HG03135 (cell line): ENCODE data around the gene MEG3.

Source experiments
- ATAC-seq: cut with Tn5 transposase; IDR thresholded peaks from one replicate; pipeline ENCODE4 v1.9.1; 2021; ENCODE audit warnings: mild to moderate bottlenecking, moderate library complexity; ENCODE audit not compliant: unreplicated experiment

The MEG3 gene

GRCh38 chr14:100862277-100862676 lies 36.4 kb downstream of the MEG3 start:
- no peak for ATAC-seq

- no peak for ATAC-seq
These were observed 36.9 kb downstream of the MEG3 start for GRCh38 chr14:100862793-100863192.

- no peak for ATAC-seq
These were observed 38.3 kb downstream of the MEG3 start for GRCh38 chr14:100864206-100864605.

- ATAC-seq: no peak
These were observed 39.2 kb downstream of the MEG3 start for GRCh38 chr14:100864960-100865681.

- no peak for ATAC-seq
These were observed 40.0 kb downstream of the MEG3 start for GRCh38 chr14:100865682-100866591.

GRCh38 chr14:100866666-100867630 lies 41.0 kb downstream of the MEG3 start:
- no peak for ATAC-seq

GRCh38 chr14:100867631-100868315 lies 41.9 kb downstream of the MEG3 start:
- no peak for ATAC-seq

GRCh38 chr14:100868621-100869370 lies 42.9 kb downstream of the MEG3 start:
- no peak for ATAC-seq

- ATAC-seq: no peak
These were observed 45.6 kb downstream of the MEG3 start for GRCh38 chr14:100871234-100872186.

- no peak for ATAC-seq
These were observed 46.6 kb downstream of the MEG3 start for GRCh38 chr14:100872259-100873095.

GRCh38 chr14:100873096-100873482 lies 47.2 kb downstream of the MEG3 start:
- no peak for ATAC-seq

GRCh38 chr14:100874051-100874410 lies 48.1 kb downstream of the MEG3 start:
- no peak for ATAC-seq

- no peak for ATAC-seq
These were observed 48.6 kb downstream of the MEG3 start for GRCh38 chr14:100874411-100875091.

GRCh38 chr14:100875126-100875525 lies 49.2 kb downstream of the MEG3 start:
- ATAC-seq: no peak

GRCh38 chr14:100875861-100876590 lies 50.1 kb downstream of the MEG3 start:
- ATAC-seq: no peak
